ENCODE measurements around the gene RBM47.
"Not testable (repeated sequence)": the region's sequence is repeated elsewhere in the genome, so short reads cannot be mapped to it uniquely, and the experiment has no call there.

Gene RBM47

GRCh38 chr4:40486534-40486933, 143.1 kb downstream of the RBM47 start:
- peak; percentile 15 for DNase-seq (ENCODE audit: low spot score)

- DNase-seq (ENCODE audit: low spot score): no peak
Measured at GRCh38 chr4:40484346-40485090, 145.1 kb downstream of the RBM47 start.

GRCh38 chr4:40482985-40483647, 146.5 kb downstream of the RBM47 start:
- no peak for DNase-seq (ENCODE audit: low spot score)

GRCh38 chr4:40481977-40482376, 147.7 kb downstream of the RBM47 start:
- DNase-seq (ENCODE audit: low spot score): no peak

- DNase-seq (ENCODE audit: low spot score): no peak
Measured at GRCh38 chr4:40480291-40480690, 149.4 kb downstream of the RBM47 start.

GRCh38 chr4:40479378-40479777, 150.3 kb downstream of the RBM47 start:
- no peak for DNase-seq (ENCODE audit: low spot score)

- DNase-seq (ENCODE audit: low spot score): no peak
Measured at GRCh38 chr4:40475609-40476008, 154.1 kb downstream of the RBM47 start.

GRCh38 chr4:40473578-40474388, 155.9 kb downstream of the RBM47 start:
- DNase-seq (ENCODE audit: low spot score): no peak

GRCh38 chr4:40471923-40472322, 157.7 kb downstream of the RBM47 start:
- peak; percentile 52 for DNase-seq (ENCODE audit: low spot score)

GRCh38 chr4:40466789-40467188, 162.9 kb downstream of the RBM47 start:
- no peak for DNase-seq (ENCODE audit: low spot score)

GRCh38 chr4:40462326-40462725, 167.3 kb downstream of the RBM47 start:
- DNase-seq (ENCODE audit: low spot score): no peak

GRCh38 chr4:40461879-40462278, 167.8 kb downstream of the RBM47 start:
- no peak for DNase-seq (ENCODE audit: low spot score)

- DNase-seq (ENCODE audit: low spot score): no peak
Measured at GRCh38 chr4:40461062-40461461, 168.6 kb downstream of the RBM47 start.

GRCh38 chr4:40458683-40459082, 171.0 kb downstream of the RBM47 start:
- DNase-seq (ENCODE audit: low spot score): no peak

- DNase-seq (ENCODE audit: low spot score): no peak
Measured at GRCh38 chr4:40458109-40458508, 171.6 kb downstream of the RBM47 start.

- DNase-seq (ENCODE audit: low spot score): no peak
Measured at GRCh38 chr4:40455340-40455902, 174.2 kb downstream of the RBM47 start.

- no peak for DNase-seq (ENCODE audit: low spot score)
Measured at GRCh38 chr4:40454816-40455215, 174.8 kb downstream of the RBM47 start.

GRCh38 chr4:40453912-40454311, 175.8 kb downstream of the RBM47 start:
- DNase-seq (ENCODE audit: low spot score): no peak

- no peak for DNase-seq (ENCODE audit: low spot score)
Measured at GRCh38 chr4:40448875-40449274, 180.8 kb downstream of the RBM47 start.

- no peak for DNase-seq (ENCODE audit: low spot score)
Measured at GRCh38 chr4:40446839-40447238, 182.8 kb downstream of the RBM47 start.

- DNase-seq (ENCODE audit: low spot score): not testable (repeated sequence)
Measured at GRCh38 chr4:40446261-40446750, 183.4 kb downstream of the RBM47 start.

- DNase-seq (ENCODE audit: low spot score): no peak
Measured at GRCh38 chr4:40445671-40446070, 184.0 kb downstream of the RBM47 start.

All from AG20443 (cell line).